SK-N-SH (cell line): ENCODE results near the gene PLEKHM3.

ENCODE experiments used
- CHD2 ChIP-seq: fragments of 150-350 bp; IDR thresholded peaks from 2 replicates; pipeline ENCODE4 v1.6.1; 2018; ENCODE audit warnings: low read length; ENCODE audit not compliant: partially characterized antibody
- CTCF ChIP-seq: fragments of 200-600 bp; sonication (generic); IDR thresholded peaks from 2 replicates; pipeline ENCODE4 v1.6.1; 2017; ENCODE audit warnings: antibody characterized with exemption, mild to moderate bottlenecking, moderate library complexity
- EZH2phosphoT487 ChIP-seq: fragments of 200-600 bp; sonication (generic); IDR thresholded peaks from 2 replicates; pipeline ENCODE4 v1.6.1; 2017; ENCODE audit warnings: low read depth, mixed run types, mild to moderate bottlenecking, antibody characterized with exemption, moderate library complexity, borderline replicate concordance
- FOSL2 ChIP-seq: IDR thresholded peaks from 2 replicates; pipeline ENCODE4 v1.4.0; 2012; ENCODE audit warnings: low read depth, mild to moderate bottlenecking, moderate library complexity, borderline replicate concordance
- FOXM1 ChIP-seq: IDR thresholded peaks from 2 replicates; pipeline ENCODE4 v1.4.0; 2012; ENCODE audit warnings: low read depth, mild to moderate bottlenecking
- RAD21 ChIP-seq: IDR thresholded peaks from 2 replicates; pipeline ENCODE4 v1.6.1; 2012; ENCODE audit warnings: mild to moderate bottlenecking, low read length
- REST ChIP-seq: IDR thresholded peaks from 2 replicates; pipeline ENCODE4 v1.6.1; 2012; ENCODE audit warnings: mild to moderate bottlenecking, low read depth, low read length, moderate library complexity

- TF ChIP-seq CTCF = no peak
- TF ChIP-seq REST = no peak
- no peak for TF ChIP-seq FOSL2
- no peak for TF ChIP-seq EZH2phosphoT487
- TF ChIP-seq RAD21 = no peak
- TF ChIP-seq CHD2 = no peak
- TF ChIP-seq FOXM1 = no peak
These were observed 74.6 kb downstream of the PLEKHM3 start for GRCh38 chr2:207950761-207951114.
